A673 (cell line): ENCODE data around the gene MYO15B.

Experiments used
- EZH2 ChIP-seq: fragments of 200-600 bp; sonication (generic); IDR thresholded peaks from 2 replicates; pipeline ENCODE4 v1.6.1; 2017; ENCODE audit warnings: borderline replicate concordance, low read depth, mild to moderate bottlenecking, mixed read lengths, antibody characterized with exemption, low read length; ENCODE audit not compliant: poor library complexity, severe bottlenecking
- TF ChIP-seq, protein P1 (sequence below): fragments of 300-800, 200-600 bp; sonication (generic); conservative IDR thresholded peaks from 2 replicates; pipeline ENCODE4 v1.5.1; 2017; ENCODE audit warnings: low read depth, mild to moderate bottlenecking, antibody characterized with exemption, low read length, moderate library complexity, mixed read lengths

GRCh38 chr17:75616521-75617122, 29.0 kb downstream of the MYO15B start:
- TF ChIP-seq, protein P1, sequence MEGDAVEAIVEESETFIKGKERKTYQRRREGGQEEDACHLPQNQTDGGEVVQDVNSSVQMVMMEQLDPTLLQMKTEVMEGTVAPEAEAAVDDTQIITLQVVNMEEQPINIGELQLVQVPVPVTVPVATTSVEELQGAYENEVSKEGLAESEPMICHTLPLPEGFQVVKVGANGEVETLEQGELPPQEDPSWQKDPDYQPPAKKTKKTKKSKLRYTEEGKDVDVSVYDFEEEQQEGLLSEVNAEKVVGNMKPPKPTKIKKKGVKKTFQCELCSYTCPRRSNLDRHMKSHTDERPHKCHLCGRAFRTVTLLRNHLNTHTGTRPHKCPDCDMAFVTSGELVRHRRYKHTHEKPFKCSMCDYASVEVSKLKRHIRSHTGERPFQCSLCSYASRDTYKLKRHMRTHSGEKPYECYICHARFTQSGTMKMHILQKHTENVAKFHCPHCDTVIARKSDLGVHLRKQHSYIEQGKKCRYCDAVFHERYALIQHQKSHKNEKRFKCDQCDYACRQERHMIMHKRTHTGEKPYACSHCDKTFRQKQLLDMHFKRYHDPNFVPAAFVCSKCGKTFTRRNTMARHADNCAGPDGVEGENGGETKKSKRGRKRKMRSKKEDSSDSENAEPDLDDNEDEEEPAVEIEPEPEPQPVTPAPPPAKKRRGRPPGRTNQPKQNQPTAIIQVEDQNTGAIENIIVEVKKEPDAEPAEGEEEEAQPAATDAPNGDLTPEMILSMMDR = no peak
- TF ChIP-seq EZH2 = no peak
